Femur (tissue), 1 donor: ENCODE results near the gene HLA-DRB5.
"Not testable (repeated sequence)": the region's sequence is repeated elsewhere in the genome, so short reads cannot be mapped to it uniquely, and the experiment has no call there.

Source experiments
- DNase-seq: peaks from one replicate; pipeline ENCODE4 v3.0.0-alpha.2; 2017

Gene HLA-DRB5

GRCh38 chr6:32492351-32492750 lies 37.7 kb downstream of the HLA-DRB5 start:
- no peak for DNase-seq

- DNase-seq = no peak
Measured at GRCh38 chr6:32491700-32492099, 38.4 kb downstream of the HLA-DRB5 start.

GRCh38 chr6:32488083-32488482 lies 42.0 kb downstream of the HLA-DRB5 start:
- no peak for DNase-seq

DNA sequence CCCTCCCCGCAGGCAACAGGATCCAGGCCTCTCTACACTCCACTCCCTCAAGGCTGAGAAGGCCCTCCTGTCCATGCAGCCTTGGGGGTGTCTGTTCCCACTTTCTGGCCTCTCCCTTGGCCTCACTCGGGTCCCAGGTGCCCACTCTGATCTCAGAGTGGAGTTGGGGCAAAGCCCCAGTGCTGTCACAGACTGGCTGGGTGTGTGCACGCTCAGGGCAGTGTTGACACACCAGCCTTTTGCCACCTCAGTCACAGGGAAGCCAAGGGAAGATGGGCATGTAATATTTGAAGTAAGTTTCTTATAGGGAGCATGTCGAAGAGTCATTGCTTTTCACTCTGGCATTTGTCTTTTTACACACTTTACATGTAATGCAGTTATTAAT lies 45.5 kb downstream of the HLA-DRB5 start:
- no peak for DNase-seq

- DNase-seq = no peak
Measured at GRCh38 chr6:32483968-32484613, 46.0 kb downstream of the HLA-DRB5 start.

GRCh38 chr6:32475392-32476206 lies 54.5 kb downstream of the HLA-DRB5 start:
- DNase-seq = no peak

DNA sequence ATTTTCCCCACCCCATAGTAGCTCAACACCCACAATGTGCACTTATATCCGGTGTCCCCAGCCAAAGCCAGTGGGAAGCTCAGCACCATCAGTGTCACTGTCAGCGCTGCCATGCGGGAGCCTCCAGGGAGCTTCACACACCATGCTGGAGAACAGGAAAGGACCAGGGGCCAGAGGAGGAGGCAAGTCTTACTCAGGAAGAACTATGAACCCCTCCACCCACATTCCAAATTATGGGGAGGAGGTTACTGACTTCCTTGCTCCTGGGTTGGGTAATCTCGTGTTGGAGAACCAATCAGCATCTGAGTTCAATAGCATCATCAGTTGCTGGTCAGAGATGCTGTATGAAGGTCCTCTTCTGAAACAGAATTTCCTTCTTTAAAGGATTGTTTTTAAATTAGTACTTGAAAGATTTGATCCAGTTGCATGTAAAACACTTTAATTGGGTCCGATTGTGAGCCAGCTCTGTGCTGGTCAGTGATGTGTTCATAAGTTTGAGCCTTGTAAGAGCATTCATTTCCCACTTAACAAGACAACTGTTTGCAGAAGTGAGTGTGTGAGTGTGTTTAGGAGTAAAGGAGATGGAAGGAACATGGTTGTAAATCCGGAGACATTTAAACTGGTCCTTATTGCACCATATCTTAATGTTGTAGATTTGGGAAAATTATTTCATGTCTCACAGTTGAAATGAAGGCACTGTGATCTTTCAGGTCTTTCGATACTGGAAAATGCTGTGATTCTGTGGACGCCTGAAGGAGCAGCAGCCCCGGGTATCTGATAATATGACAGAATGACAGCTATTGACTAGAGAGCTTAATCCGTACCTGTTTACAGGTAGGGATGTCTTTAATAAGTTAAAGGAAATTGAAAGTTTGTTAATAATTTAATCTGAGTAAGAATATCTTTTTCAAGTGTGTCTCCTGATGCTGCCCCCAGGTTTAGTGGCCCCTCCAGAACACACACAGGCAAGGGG lies 56.4 kb downstream of the HLA-DRB5 start:
- DNase-seq = not testable (repeated sequence)

DNA sequence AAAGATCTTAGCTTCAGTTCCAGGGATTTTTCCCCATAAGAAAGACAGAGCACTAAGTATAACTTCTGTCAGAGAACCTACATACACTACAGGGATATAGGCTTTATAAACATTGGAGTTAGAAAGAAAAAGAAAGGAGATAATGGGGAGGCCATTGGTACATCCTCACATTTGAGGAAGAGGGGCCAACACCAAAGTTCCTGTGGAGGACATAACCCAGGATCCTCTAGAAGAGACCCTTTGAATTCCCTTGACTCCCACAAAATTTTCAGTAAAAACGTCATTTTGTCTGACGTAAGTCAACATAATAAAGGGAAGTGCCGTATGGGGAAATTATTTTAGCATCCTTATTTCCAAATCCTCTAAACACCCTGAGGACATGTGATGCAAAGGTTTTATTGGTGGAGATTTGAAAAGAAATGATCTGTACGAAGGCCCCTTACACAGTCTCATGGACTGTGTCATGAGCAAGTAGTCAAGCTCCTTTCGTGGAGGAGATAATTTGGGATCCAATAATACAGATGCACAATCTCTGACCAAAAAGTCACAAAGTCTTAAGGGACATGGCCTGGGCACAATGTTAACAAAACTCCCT lies 57.2 kb downstream of the HLA-DRB5 start:
- DNase-seq = no peak

DNA sequence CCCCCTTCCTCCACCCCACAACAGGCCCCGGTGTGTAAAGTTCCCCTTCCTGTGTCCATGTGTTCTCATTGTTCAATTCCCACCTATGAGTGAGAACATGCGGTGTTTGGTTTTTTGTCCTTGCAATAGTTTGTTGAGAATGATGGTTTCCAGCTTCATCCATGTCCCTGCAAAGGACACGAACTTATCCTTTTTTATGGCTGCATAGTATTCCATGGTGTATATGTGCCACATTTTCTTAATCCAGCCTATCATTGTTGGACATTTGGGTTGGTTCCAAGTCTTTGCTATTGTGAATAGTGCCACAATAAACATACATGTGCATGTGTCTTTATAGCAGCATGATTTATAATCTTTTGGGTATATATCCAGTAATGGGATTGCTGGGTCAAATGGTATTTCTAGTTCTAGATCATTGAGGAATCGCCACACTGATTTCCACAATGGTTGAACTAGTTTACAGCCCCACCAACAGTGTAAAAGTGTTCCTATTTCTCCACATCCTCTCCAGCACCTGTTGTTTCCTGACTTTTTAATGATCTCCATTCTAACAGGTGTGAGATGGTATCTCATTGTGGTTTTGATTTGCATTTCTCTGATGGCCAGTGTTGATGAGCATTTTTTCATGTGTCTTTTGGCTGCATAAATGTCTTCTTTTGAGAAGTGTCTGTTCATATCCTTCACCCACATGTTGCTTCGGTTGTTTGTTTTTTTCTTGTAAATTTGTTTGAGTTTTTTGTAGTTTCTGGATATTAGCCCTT lies 62.2 kb downstream of the HLA-DRB5 start:
- not testable (repeated sequence) for DNase-seq
